Thoracic aorta (tissue), 2 donors: ENCODE measurements around the gene CSTF3. TPM values are rescaled to one million over a fixed set of nuclear protein-coding genes. Genes with fewer than 3 reads are reported as not detected.

Experiments used
- ATAC-seq: fragments of 150-250 bp; one replicate; pipeline ENCODE4 v1.8.0; 2017; ENCODE audit warnings: low read depth; ENCODE audit not compliant: insufficient number of reproducible peaks, low FRiP score
- DNase-seq: peaks from one replicate; pipeline ENCODE4 v3.0.0-alpha.2; 2020; ENCODE audit warnings: low spot score
- H3K27ac ChIP-seq, 2 donors: fragments of 200-600 bp; sonication (generic); 1 replicate in 1 of 2; 2 replicates in 1 of 2; pipeline ENCODE4 v1.5.1; 2016; ENCODE audit warnings: mild to moderate bottlenecking in 2 of 2, moderate library complexity in 2 of 2
- H3K27me3 ChIP-seq: fragments of 200-600 bp; sonication (generic); replicated peaks from 2 replicates; pipeline ENCODE4 v1.6.0; 2016; ENCODE audit warnings: mild to moderate bottlenecking; ENCODE audit not compliant: insufficient read depth
- H3K36me3 ChIP-seq: fragments of 200-600 bp; sonication (generic); one replicate; pipeline ENCODE4 v1.5.1; 2016
- H3K4me1 ChIP-seq, 2 donors: fragments of 200-600 bp; sonication (generic); 1 replicate in 1 of 2; 2 replicates in 1 of 2; pipeline versions ENCODE4 v1.5.1 to v1.6.0; 2016; ENCODE audit warnings: low read depth in 2 of 2, mild to moderate bottlenecking in 1 of 2; ENCODE audit not compliant: control insufficient read depth in 1 of 2
- H3K4me3 ChIP-seq: fragments of 200-600 bp; sonication (generic); 2 replicates; pipeline ENCODE4 v1.5.1; 2016; ENCODE audit warnings: mild to moderate bottlenecking
- H3K9me3 ChIP-seq: fragments of 200-600 bp; sonication (generic); 2 replicates; pipeline ENCODE4 v1.5.1; 2016
- CTCF ChIP-seq: fragments of 200-600 bp; sonication (generic); IDR thresholded peaks from one replicate; pipeline ENCODE4 v1.5.1; 2019; ENCODE audit warnings: antibody characterized with exemption
- total RNA-seq, 2 donors: library from RNA; depleted of rRNA; stranded (reverse); fragments of >200 nt; gene quantifications; one replicate each; pipeline versions ENCODE4 v1.1.0 to v1.2.3, GENCODE V29; 2016

Gene CSTF3
- total RNA-seq, 2 donors from 2014 or later: 11.1 to 29.3 TPM

- Histone ChIP-seq H3K27ac (no peak overlapping the region), H3K9me3 (no peaks in the 10 kb centered on the region), H3K36me3 (no peaks in the 10 kb centered on the region), H3K4me1 (no peaks in the 10 kb centered on the region), H3K27me3 (no peaks in the 10 kb centered on the region), H3K4me3 (no peak overlapping the region)
- DNase-seq (no peak), ATAC-seq (no peak)
- TF ChIP-seq CTCF: no peak
These were observed 34.3 kb upstream of the CSTF3 start for GRCh38 chr11:33195462-33196173.

DNA sequence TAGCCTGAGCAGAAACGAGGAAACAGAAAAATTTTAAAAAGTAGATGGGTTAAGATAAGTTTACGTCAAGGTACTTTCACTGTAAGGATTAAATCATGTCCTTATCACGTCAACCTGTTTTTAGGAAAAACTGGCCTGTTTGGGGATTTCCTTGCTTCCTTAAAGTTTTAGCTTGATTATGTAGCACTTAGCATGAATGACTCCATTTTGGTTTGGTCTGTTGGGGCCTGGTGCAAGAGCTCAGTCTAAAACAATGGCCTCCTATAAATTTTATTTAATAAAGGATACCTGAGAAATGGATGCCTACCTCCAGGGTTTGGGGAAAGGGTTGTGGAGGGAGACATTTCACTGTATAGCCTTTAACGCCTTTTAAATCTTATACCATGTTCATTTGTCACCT is 33.2 kb upstream of the CSTF3 start:
- Histone ChIP-seq H3K36me3 (no peaks in the 10 kb centered on the region), H3K9me3 (no peaks in the 10 kb centered on the region), H3K27ac (no peak overlapping the region), H3K4me1 (no peaks in the 10 kb centered on the region), H3K27me3 (no peaks in the 10 kb centered on the region), H3K4me3 (no peak overlapping the region)
- ATAC-seq (no peak), DNase-seq (no peak)
- no peak for TF ChIP-seq CTCF

DNA sequence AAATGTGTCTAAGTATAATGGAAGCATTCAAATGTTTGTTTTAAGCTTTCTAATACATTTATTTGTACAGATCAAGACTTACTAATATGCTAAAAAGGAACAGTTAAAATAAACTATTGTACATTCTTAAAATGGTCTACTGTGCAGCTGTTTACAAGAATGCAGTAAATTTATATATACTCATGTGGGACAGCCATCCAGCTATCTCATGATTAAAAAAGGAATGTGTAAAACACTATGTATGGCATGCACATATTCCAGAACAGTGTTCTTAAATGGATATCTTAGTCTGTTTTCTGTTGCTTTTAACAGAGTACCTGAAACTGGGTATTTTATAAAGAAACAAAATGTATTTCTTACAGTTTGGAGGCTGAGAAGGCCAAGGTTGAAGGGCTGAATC is 30.2 kb upstream of the CSTF3 start:
- no peak for TF ChIP-seq CTCF
- Histone ChIP-seq H3K9me3 (no peaks in the 10 kb centered on the region), H3K36me3 (no peaks in the 10 kb centered on the region), H3K27me3 (no peaks in the 10 kb centered on the region), H3K4me1 (no peaks in the 10 kb centered on the region), H3K27ac (no peak overlapping the region), H3K4me3 (no peak overlapping the region)
- no peak for ATAC-seq
- no peak for DNase-seq

DNA sequence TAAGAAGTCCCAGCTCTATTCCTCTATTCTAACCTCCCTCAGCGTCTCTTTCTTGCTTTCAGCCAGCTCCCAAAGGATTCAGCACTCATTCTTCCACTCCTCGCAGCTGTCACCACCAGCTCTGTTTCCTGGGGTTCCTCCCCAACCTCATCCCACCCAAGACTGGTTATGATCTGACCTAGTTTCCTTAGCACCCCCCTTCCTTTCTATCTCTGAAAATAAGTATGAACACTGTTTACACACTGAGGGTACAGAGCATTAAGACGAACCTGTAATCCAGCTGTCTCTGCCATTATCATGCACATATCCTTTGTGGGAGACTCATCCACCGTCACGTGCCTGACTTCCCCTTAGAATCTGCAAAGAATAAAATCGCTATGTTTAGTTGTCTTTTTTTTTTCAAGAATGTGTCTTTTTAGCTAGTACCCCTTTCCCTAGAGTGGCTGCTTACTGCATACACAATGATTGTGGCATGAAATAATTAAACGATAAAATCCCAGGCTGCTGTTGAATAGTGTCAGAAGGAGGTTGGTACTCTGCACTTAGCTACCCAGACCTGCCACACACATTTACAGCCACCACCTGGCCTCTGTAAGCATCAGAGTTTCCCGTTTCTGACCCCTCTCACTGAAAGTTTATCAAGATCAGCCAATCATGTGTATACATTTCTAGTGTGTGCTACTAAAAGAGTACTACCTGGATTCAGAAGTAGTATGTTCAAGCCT is 26.9 kb upstream of the CSTF3 start:
- no peak for TF ChIP-seq CTCF
- DNase-seq: no peak

GRCh38 chr11:33185756-33186155 is 24.5 kb upstream of the CSTF3 start:
- H3K4me3 ChIP-seq: no peak overlapping the region
- H3K36me3 ChIP-seq: no peaks in the 10 kb centered on the region
- no peak for TF ChIP-seq CTCF
- no peaks in the 10 kb centered on the region for H3K27me3 ChIP-seq
- H3K27ac ChIP-seq: no peak overlapping the region
- no peaks in the 10 kb centered on the region for H3K4me1 ChIP-seq
- ATAC-seq: no peak
- no peak for DNase-seq
- H3K9me3 ChIP-seq: no peaks in the 10 kb centered on the region

More for the DNA sequence above, 26.9 kb upstream of the CSTF3 start:
- Histone ChIP-seq H3K9me3 (no peaks in the 10 kb centered on the region), H3K27me3 (no peaks in the 10 kb centered on the region), H3K4me1 (no peaks in the 10 kb centered on the region), H3K27ac (no peak overlapping the region), H3K36me3 (no peaks in the 10 kb centered on the region), H3K4me3 (no peak overlapping the region)
- ATAC-seq: no peak
